ENCODE results near the gene FBF1.
A peak's percentile ranks its signal among the peaks of the same experiment; 100 is the strongest.
"Not testable (repeated sequence)": the region's sequence is repeated elsewhere in the genome, so short reads cannot be mapped to it uniquely, and the experiment has no call there.

FBF1 gene

DNA sequence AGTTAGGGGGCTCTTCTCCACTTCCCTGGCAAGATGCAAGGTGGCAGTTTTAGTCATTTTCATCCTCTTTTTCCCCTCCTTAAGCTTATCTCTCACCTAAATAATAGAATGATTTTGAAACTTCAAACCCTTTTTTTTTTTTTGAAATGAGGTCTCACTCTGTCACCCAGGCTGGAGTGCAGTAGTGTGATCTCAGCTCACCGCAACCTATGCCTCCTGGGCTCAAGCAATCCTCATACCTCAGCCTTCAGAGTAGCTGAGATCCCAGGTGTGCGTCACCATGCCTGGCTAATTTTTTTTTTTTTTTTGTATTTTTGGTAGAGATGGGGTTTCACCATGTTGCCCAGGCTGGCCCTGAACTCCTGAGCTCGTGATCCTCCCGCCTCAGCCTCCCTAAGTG lies 76.0 kb downstream of the FBF1 start:
- not testable (repeated sequence) for H4K20me1 ChIP-seq (ENCODE audit: control insufficient read depth, insufficient read depth, low read depth, low read length); H3K9me3 ChIP-seq (ENCODE audit: control insufficient read depth, insufficient read depth, low read length); H3K4me3 ChIP-seq (ENCODE audit: low read length); H3K79me2 ChIP-seq (ENCODE audit: control insufficient read depth, low read length); H3F3A ChIP-seq (ENCODE audit: control insufficient read depth, insufficient read depth); H3K27ac ChIP-seq (ENCODE audit: low read depth, low read length); H3K27me3 ChIP-seq (ENCODE audit: control insufficient read depth, low read length); H3K36me3 ChIP-seq (ENCODE audit: control insufficient read depth, low read length); H3K9me2 ChIP-seq (replicated peaks; ENCODE audit: control insufficient read depth, low read length)
- peak overlapping the region; percentile 58 for H3K4me2 ChIP-seq (ENCODE audit: low read length)
- peaks cover 13% of the 10 kb centered on the region for H3K4me1 ChIP-seq (ENCODE audit: control insufficient read depth, low read length)

DNA sequence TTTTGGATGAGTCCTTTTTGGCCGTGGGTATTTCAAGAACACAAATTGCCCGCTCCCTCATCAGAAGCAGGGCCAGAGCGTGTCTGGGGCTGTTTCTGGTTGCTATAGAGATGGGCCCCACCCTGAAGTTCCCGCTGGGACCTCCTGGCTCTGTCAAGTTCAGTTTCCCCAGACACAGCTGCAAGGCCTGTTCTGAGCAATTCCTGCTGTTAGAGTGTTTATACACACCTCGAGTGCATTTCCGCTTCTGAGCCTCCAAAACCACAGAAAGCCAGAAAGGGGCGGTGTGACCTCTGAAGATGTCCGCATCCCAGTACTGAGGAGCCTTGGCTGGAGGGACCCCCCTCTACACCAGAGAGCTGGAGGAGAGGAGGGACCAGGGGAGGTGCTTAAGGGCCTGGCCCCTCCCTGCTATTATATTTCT lies 76.4 kb downstream of the FBF1 start:
- Histone ChIP-seq H3K36me3 (ENCODE audit: control insufficient read depth, low read length) (no peaks in the 10 kb centered on the region), H4K20me1 (ENCODE audit: control insufficient read depth, insufficient read depth, low read depth, low read length) (no peaks in the 10 kb centered on the region), H3F3A (ENCODE audit: control insufficient read depth, insufficient read depth) (no peaks in the 10 kb centered on the region), H3K4me3 (ENCODE audit: low read length) (peak overlapping the region; percentile 31), H3K9me3 (ENCODE audit: control insufficient read depth, insufficient read depth, low read length) (no peaks in the 10 kb centered on the region), H3K9me2 (replicated peaks; ENCODE audit: control insufficient read depth, low read length) (no peaks in the 10 kb centered on the region), H3K27me3 (ENCODE audit: control insufficient read depth, low read length) (no peaks in the 10 kb centered on the region; the same call in 1 of the 2 replicates), H3K27ac (ENCODE audit: low read depth, low read length) (no peak overlapping the region), H3K79me2 (ENCODE audit: control insufficient read depth, low read length) (no peaks in the 10 kb centered on the region), H3K4me2 (ENCODE audit: low read length) (peak overlapping the region; percentile 58), H3K4me1 (ENCODE audit: control insufficient read depth, low read length) (peaks cover 13% of the 10 kb centered on the region)
- TF ChIP-seq EZH2phosphoT487 (IDR thresholded peaks at IDR 0.05; ENCODE audit: borderline replicate concordance, low read length), result no peak
- TF ChIP-seq, protein P1, sequence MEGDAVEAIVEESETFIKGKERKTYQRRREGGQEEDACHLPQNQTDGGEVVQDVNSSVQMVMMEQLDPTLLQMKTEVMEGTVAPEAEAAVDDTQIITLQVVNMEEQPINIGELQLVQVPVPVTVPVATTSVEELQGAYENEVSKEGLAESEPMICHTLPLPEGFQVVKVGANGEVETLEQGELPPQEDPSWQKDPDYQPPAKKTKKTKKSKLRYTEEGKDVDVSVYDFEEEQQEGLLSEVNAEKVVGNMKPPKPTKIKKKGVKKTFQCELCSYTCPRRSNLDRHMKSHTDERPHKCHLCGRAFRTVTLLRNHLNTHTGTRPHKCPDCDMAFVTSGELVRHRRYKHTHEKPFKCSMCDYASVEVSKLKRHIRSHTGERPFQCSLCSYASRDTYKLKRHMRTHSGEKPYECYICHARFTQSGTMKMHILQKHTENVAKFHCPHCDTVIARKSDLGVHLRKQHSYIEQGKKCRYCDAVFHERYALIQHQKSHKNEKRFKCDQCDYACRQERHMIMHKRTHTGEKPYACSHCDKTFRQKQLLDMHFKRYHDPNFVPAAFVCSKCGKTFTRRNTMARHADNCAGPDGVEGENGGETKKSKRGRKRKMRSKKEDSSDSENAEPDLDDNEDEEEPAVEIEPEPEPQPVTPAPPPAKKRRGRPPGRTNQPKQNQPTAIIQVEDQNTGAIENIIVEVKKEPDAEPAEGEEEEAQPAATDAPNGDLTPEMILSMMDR (IDR thresholded peaks at IDR 0.05; ENCODE audit: low read depth, low read length, poor library complexity, severe bottlenecking), result peak; percentile 15

GRCh38 chr17:75861927-75862317 lies 78.9 kb downstream of the FBF1 start:
- no peak overlapping the region for H3K4me2 ChIP-seq (ENCODE audit: low read length)
- no peaks in the 10 kb centered on the region for H3K9me3 ChIP-seq (ENCODE audit: control insufficient read depth, insufficient read depth, low read length)
- no peaks in the 10 kb centered on the region for H3K9me2 ChIP-seq (replicated peaks; ENCODE audit: control insufficient read depth, low read length)
- H3K27me3 ChIP-seq (ENCODE audit: control insufficient read depth, low read length), result no peaks in the 10 kb centered on the region
- no peak for TF ChIP-seq EZH2phosphoT487 (IDR thresholded peaks at IDR 0.05; ENCODE audit: borderline replicate concordance, low read length)
- TF ChIP-seq, protein P1 (IDR thresholded peaks at IDR 0.05; ENCODE audit: low read depth, low read length, poor library complexity, severe bottlenecking), result no peak
- no peak overlapping the region for H3K4me3 ChIP-seq (ENCODE audit: low read length)
- no peaks in the 10 kb centered on the region for H3K36me3 ChIP-seq (ENCODE audit: control insufficient read depth, low read length)
- peaks cover 10% of the 10 kb centered on the region for H3F3A ChIP-seq (ENCODE audit: control insufficient read depth, insufficient read depth)
- H4K20me1 ChIP-seq (ENCODE audit: control insufficient read depth, insufficient read depth, low read depth, low read length), result no peaks in the 10 kb centered on the region
- peaks cover 33% of the 10 kb centered on the region for H3K4me1 ChIP-seq (ENCODE audit: control insufficient read depth, low read length)
- no peak overlapping the region for H3K27ac ChIP-seq (ENCODE audit: low read depth, low read length)
- no peaks in the 10 kb centered on the region for H3K79me2 ChIP-seq (ENCODE audit: control insufficient read depth, low read length)
